ENCODE data around the gene GPC1. TPM values are rescaled to one million over a fixed set of nuclear protein-coding genes. Genes with fewer than 3 reads are reported as not detected.

Gene GPC1
- total and polyA plus RNA-seq, 2 experiments from 2014 or later: 9.0 to 46.2 TPM

DNA sequence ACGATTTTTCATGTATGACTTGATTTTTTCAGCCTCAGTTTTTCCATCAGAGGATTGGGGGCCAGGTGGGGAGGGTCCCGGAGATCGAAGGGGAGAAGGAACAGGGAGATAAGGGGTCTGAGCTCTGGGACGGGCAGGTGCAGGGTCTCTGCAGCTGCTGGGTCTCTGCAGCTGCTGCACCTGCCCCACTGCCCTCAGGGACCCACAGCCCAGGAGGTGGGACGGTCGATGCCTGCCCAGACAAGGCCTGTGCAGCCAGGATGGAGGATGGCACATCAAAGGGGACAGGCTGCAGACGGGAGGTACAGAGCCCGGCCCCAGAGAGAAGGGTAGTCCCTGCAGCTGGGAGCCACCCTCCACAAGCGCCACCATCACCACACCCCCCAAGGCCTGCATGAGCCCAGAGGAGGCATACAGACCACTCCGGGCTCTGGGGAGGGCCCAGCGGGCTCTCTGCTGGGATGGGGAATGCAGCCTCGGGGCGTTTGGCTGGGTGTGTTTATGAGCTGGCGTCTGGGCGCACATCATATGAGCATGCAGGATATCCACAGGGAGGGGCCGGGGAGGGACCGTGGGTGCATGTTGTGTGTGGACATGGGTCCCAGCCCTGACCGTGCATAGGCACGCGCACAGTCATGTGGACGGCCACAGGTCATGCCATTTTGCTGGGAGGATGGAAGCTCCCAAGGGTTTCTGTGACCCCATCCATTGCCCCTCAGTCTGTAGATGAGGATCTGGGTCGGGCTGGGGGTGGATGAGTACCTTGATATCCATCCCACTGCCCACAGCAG is 34.9 kb upstream of the GPC1 start (continued):
- no peak for TF ChIP-seq ZNF462 (CRISPR knock-in tag; IDR thresholded peaks at IDR 0.05)
- TF ChIP-seq, protein P1, sequence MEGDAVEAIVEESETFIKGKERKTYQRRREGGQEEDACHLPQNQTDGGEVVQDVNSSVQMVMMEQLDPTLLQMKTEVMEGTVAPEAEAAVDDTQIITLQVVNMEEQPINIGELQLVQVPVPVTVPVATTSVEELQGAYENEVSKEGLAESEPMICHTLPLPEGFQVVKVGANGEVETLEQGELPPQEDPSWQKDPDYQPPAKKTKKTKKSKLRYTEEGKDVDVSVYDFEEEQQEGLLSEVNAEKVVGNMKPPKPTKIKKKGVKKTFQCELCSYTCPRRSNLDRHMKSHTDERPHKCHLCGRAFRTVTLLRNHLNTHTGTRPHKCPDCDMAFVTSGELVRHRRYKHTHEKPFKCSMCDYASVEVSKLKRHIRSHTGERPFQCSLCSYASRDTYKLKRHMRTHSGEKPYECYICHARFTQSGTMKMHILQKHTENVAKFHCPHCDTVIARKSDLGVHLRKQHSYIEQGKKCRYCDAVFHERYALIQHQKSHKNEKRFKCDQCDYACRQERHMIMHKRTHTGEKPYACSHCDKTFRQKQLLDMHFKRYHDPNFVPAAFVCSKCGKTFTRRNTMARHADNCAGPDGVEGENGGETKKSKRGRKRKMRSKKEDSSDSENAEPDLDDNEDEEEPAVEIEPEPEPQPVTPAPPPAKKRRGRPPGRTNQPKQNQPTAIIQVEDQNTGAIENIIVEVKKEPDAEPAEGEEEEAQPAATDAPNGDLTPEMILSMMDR (conservative IDR thresholded peaks at IDR 0.05; ENCODE audit: low read depth in 2 of 2): no peak
- no peak for TF ChIP-seq JUNB (IDR thresholded peaks at IDR 0.05; ENCODE audit: unreplicated experiment)

DNA sequence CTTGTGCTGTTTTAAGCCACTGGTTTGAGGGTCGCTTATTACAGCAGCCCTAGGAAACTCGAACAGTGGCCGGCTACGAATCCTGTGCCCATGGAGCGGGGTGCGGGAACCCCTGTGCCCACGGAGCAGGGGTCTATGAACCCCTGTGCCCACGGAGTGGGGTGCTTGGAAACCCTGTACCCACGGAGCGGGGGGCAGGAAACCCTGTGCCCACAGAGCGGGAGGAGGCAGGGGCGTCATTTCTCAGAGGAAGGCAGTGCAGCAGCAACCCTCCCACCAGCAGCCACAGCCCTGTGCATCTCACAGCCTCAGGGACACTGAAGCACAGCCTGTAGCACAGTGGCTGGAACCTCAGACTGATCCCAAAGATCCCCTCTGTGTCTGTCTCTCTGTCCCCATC is 34.2 kb upstream of the GPC1 start:
- Mint-ChIP-seq H3K27me3 (ENCODE audit: insufficient read depth, low read depth, poor library complexity) (peaks cover 4% of the 10 kb centered on the region), H3K4me3 (no peak overlapping the region), H3K4me1 (peaks cover 7% of the 10 kb centered on the region), H3K36me3 (ENCODE audit: low read depth) (no peaks in the 10 kb centered on the region), H3K27ac (no peak overlapping the region), H3K9me3 (no peaks in the 10 kb centered on the region; the same call in 1 of the 3 replicates)
- H3K9me2 ChIP-seq (ENCODE audit: insufficient read depth): no peaks in the 10 kb centered on the region
- H3K36me3 ChIP-seq (ENCODE audit: insufficient read depth): no peaks in the 10 kb centered on the region
- H3K4me2 ChIP-seq: no peak overlapping the region
- no peaks in the 10 kb centered on the region for H3K27me3 ChIP-seq (ENCODE audit: insufficient read depth)
- no peaks in the 10 kb centered on the region for H4K20me1 ChIP-seq (replicated peaks; ENCODE audit: insufficient read depth)
- H2AFZ ChIP-seq: no peak overlapping the region
- H3K4me3 ChIP-seq: no peak overlapping the region
- no peak overlapping the region for H3K27ac ChIP-seq (ENCODE audit: low read depth)
- ATAC-seq (no peak), DNase-seq (ENCODE audit: low spot score) (no peak)
- no peaks in the 10 kb centered on the region for H3K4me1 ChIP-seq (ENCODE audit: insufficient read depth)
- H3K79me2 ChIP-seq (replicated peaks; ENCODE audit: insufficient read depth): no peaks in the 10 kb centered on the region
- no peaks in the 10 kb centered on the region for H3F3A ChIP-seq (replicated peaks; ENCODE audit: low read depth)
- TF ChIP-seq CREB1 (CRISPR knock-in tag; IDR thresholded peaks at IDR 0.05; ENCODE audit: low read depth): no peak
- TF ChIP-seq, protein P2, sequence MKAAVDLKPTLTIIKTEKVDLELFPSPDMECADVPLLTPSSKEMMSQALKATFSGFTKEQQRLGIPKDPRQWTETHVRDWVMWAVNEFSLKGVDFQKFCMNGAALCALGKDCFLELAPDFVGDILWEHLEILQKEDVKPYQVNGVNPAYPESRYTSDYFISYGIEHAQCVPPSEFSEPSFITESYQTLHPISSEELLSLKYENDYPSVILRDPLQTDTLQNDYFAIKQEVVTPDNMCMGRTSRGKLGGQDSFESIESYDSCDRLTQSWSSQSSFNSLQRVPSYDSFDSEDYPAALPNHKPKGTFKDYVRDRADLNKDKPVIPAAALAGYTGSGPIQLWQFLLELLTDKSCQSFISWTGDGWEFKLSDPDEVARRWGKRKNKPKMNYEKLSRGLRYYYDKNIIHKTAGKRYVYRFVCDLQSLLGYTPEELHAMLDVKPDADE (IDR thresholded peaks at IDR 0.05): no peak
- no peak for TF ChIP-seq ZNF462 (CRISPR knock-in tag; IDR thresholded peaks at IDR 0.05)
